MCF 10A (cell line): ENCODE measurements around the gene RYR1. TPM values are rescaled to one million over a fixed set of nuclear protein-coding genes. Genes with fewer than 3 reads are reported as not detected.
"Not testable (repeated sequence)": the region's sequence is repeated elsewhere in the genome, so short reads cannot be mapped to it uniquely, and the experiment has no call there.

Experiments used
- BruUV-seq: library from RNA; stranded (reverse); fragments of 400-500 nt; replicated peaks from 2 replicates; lab custom pipeline; 2021; lab: Mats Ljungman, UMichigan
- CTCF ChIA-PET: fragments of 300-600 bp; sonication (Branson Sonifier 250); formaldehyde crosslinking; extraction: SDS; loops from one replicate; lab custom pipeline; 2021; ENCODE audit warnings: antibody characterized with exemption, inconsistent platforms; lab: Yijun Ruan, JAX
- POLR2A ChIA-PET: fragments of 300-600, 350-650 bp; sonication (Branson Sonifier 250); formaldehyde crosslinking; extraction: SDS; loops from one replicate; lab custom pipeline; 2020; ENCODE audit warnings: antibody characterized with exemption, inconsistent platforms; lab: Yijun Ruan, JAX
- DNase-seq: peaks from one replicate; pipeline ENCODE4 v3.0.0-alpha.2; 2018; ENCODE audit not compliant: unreplicated experiment
- H3K27ac Mint-ChIP-seq: one replicate; pipeline ENCODE4 v1.8.0; 2022; ENCODE audit warnings: mild to moderate bottlenecking, low read depth, mixed read lengths; ENCODE audit not compliant: unreplicated experiment
- H3K27me3 Mint-ChIP-seq: one replicate; pipeline ENCODE4 v1.8.0; 2022; ENCODE audit warnings: mixed read lengths; ENCODE audit not compliant: insufficient read depth, unreplicated experiment
- H3K36me3 Mint-ChIP-seq: one replicate; pipeline ENCODE4 v1.8.0; 2022; ENCODE audit warnings: mild to moderate bottlenecking, moderate library complexity, mixed read lengths; ENCODE audit not compliant: insufficient read depth, unreplicated experiment
- H3K4me1 Mint-ChIP-seq: one replicate; pipeline ENCODE4 v1.8.0; 2022; ENCODE audit warnings: mixed read lengths; ENCODE audit not compliant: insufficient read depth, unreplicated experiment
- H3K4me3 Mint-ChIP-seq: one replicate; pipeline ENCODE4 v1.8.0; 2022; ENCODE audit warnings: mild to moderate bottlenecking, moderate library complexity, mixed read lengths; ENCODE audit not compliant: unreplicated experiment
- H3K9me3 Mint-ChIP-seq: one replicate; pipeline ENCODE4 v1.8.0; 2022; ENCODE audit warnings: mixed read lengths; ENCODE audit not compliant: unreplicated experiment
- intact Hi-C: fragments of 100-400 bp; cut with micrococcal nuclease; formaldehyde crosslinking; loops from 2 replicates; pipeline ENCODE4 v1.14.1; 2022
- total RNA-seq: library from RNA; stranded (reverse); gene quantifications from 2 replicates; pipeline ENCODE4 v1.2.3, GENCODE V29; 2022
- TF ChIP-seq, protein P1 (sequence below): fragments of 200-600 bp; IDR thresholded peaks from one replicate; pipeline ENCODE4 v1.8.0; 2022; ENCODE audit warnings: antibody characterized with exemption, mild to moderate bottlenecking; ENCODE audit not compliant: unreplicated experiment

Gene RYR1
- total RNA-seq, 1 experiment from 2014 or later, result 0.28 TPM

DNA sequence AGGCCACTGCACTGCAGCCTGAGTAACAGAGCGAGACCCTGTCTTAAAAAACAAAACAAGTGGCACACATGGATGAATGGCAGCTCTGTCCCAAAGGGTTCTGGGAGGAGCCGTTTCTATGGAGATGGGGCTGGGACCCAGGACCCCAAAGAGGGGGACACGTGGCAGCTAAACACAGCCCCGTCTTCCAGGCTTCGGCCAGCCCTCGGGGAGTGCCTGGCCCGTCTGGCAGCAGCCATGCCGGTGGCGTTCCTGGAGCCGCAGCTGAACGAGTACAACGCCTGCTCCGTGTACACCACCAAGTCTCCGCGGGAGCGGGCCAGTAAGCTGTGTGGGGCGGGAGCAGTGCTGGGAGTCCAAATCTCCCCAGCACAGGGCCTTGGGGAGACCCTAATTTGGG is 82.4 kb downstream of the RYR1 start:
- TF ChIP-seq, protein P1, sequence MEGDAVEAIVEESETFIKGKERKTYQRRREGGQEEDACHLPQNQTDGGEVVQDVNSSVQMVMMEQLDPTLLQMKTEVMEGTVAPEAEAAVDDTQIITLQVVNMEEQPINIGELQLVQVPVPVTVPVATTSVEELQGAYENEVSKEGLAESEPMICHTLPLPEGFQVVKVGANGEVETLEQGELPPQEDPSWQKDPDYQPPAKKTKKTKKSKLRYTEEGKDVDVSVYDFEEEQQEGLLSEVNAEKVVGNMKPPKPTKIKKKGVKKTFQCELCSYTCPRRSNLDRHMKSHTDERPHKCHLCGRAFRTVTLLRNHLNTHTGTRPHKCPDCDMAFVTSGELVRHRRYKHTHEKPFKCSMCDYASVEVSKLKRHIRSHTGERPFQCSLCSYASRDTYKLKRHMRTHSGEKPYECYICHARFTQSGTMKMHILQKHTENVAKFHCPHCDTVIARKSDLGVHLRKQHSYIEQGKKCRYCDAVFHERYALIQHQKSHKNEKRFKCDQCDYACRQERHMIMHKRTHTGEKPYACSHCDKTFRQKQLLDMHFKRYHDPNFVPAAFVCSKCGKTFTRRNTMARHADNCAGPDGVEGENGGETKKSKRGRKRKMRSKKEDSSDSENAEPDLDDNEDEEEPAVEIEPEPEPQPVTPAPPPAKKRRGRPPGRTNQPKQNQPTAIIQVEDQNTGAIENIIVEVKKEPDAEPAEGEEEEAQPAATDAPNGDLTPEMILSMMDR, result no peak
- Mint-ChIP-seq H3K27ac (no peak overlapping the region), H3K36me3 (no peaks in the 10 kb centered on the region), H3K27me3 (peaks cover 13% of the 10 kb centered on the region), H3K4me1 (no peaks in the 10 kb centered on the region), H3K9me3 (no peaks in the 10 kb centered on the region), H3K4me3 (no peak overlapping the region)
- no TSS peak for BruUV-seq
- ChIA-PET POLR2A (interaction anchor here (1.0 to 1.6 kb wide), 3 partner anchors 23 to 119 kb away, joined by 3 to 4 read pairs (median 3); no protein-coding TSS in a partner anchor), CTCF (interaction anchor here (0.6 to 3.0 kb wide), 32 partner anchors 9 to 444 kb away, joined by 3 to 17 read pairs (median 4); partner anchors contain the start of genes EIF3K, FAM98C, MRPS12 and SARS2)
- intact Hi-C loops, result loop anchor here (1.0 to 5.0 kb wide), 3 partner anchors 118 to 436 kb away; partner anchors contain the start of genes MRPS12 and SARS2
- DNase-seq, result no peak

DNA sequence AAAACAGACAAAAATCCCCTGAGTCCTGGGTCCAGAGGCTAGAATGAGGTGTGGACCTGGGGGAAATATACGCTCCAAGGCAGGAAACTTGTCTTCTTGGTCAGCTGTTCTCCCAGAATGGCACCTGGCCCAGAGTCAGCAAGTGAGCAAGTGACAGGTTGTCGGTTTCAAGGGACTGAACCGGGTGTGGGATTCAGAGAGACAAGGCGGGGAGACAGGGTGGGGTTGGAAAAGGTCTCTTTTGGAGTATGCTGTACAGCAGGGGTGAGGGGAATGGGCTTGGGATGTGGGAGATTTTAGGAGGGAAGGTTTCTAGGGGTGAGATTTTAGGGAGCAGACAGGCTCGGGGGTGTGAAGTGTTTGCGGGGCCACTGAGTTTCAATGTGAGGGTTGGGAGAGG is 83.3 kb downstream of the RYR1 start:
- H3K4me1 Mint-ChIP-seq, result no peaks in the 10 kb centered on the region
- BruUV-seq, result no TSS peak
- no peak overlapping the region for H3K27ac Mint-ChIP-seq
- H3K36me3 Mint-ChIP-seq, result no peaks in the 10 kb centered on the region
- TF ChIP-seq, protein P1, result no peak
- DNase-seq, result no peak
- peaks cover 4% of the 10 kb centered on the region for H3K27me3 Mint-ChIP-seq
- POLR2A ChIA-PET, result interaction anchor here (1.6 kb wide), 1 partner anchor 27 kb away, joined by 4 read pairs; no protein-coding TSS in a partner anchor
- H3K9me3 Mint-ChIP-seq, result no peaks in the 10 kb centered on the region
- CTCF ChIA-PET, result interaction anchor here (0.5 to 3.0 kb wide), 8 partner anchors 16 to 371 kb away, joined by 3 to 17 read pairs (median 8); no protein-coding TSS in a partner anchor
- H3K4me3 Mint-ChIP-seq, result no peak overlapping the region
- intact Hi-C loops, result loop anchor here (5.0 kb wide), 1 partner anchor 435 kb away; no protein-coding TSS in a partner anchor

DNA sequence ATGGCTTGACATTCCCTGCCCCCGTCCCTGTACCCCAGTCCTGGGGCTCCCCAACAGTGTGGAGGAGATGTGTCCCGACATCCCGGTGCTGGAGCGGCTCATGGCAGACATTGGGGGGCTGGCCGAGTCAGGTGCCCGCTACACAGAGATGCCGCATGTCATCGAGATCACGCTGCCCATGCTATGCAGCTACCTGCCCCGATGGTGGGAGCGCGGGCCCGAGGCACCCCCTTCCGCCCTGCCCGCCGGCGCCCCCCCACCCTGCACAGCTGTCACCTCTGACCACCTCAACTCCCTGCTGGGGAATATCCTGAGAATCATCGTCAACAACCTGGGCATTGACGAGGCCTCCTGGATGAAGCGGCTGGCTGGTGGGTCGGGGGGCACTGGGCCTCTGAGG is 83.8 kb downstream of the RYR1 start:
- no TSS peak for BruUV-seq
- TF ChIP-seq, protein P1, result no peak
- intact Hi-C loops, result loop anchor here (5.0 kb wide), 1 partner anchor 435 kb away; no protein-coding TSS in a partner anchor
- H3K4me1 Mint-ChIP-seq, result no peaks in the 10 kb centered on the region
- no peaks in the 10 kb centered on the region for H3K9me3 Mint-ChIP-seq
- H3K4me3 Mint-ChIP-seq, result no peak overlapping the region
- CTCF ChIA-PET, result interaction anchor here (2.6 kb wide), 1 partner anchor 15 kb away, joined by 13 read pairs; no protein-coding TSS in a partner anchor
- H3K36me3 Mint-ChIP-seq, result no peaks in the 10 kb centered on the region
- no peak for DNase-seq
- no peaks in the 10 kb centered on the region for H3K27me3 Mint-ChIP-seq
- POLR2A ChIA-PET, result no interaction called here
- no peak overlapping the region for H3K27ac Mint-ChIP-seq

DNA sequence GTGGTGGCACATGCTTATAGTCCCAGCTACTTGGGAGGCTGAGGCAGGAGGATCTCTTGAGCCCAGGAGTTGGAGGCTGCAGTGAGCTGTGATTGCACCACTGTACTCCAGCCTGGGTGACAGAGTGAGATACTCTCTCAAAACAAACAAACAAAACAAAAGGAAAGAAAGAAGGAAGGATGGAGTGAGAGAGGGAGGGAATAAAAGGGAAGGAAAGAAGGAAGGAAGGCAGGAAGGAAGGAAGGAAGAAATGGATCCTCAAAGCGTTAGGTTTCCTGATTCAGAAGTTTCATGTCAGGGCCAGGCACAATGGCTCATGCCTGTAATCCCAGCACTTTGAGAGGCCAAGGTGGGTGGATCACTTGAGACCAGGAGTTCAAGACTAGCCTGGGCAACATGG is 84.5 kb downstream of the RYR1 start:
- intact Hi-C loops, result loop anchor here (5.0 kb wide), 1 partner anchor 434 kb away; no protein-coding TSS in a partner anchor
- H3K27me3 Mint-ChIP-seq, BruUV-seq, POLR2A ChIA-PET, H3K27ac Mint-ChIP-seq, H3K4me1 Mint-ChIP-seq, DNase-seq, H3K9me3 Mint-ChIP-seq, H3K4me3 Mint-ChIP-seq, H3K36me3 Mint-ChIP-seq: not testable (repeated sequence)
- CTCF ChIA-PET, result interaction anchor here (1.1 kb wide), 1 partner anchor 118 kb away, joined by 3 read pairs; no protein-coding TSS in a partner anchor
